ENCODE data around the gene ATP1A4. TPM values are rescaled to one million over a fixed set of nuclear protein-coding genes. Genes with fewer than 3 reads are reported as not detected.

Gene ATP1A4
- total and polyA plus RNA-seq, 2 of the 8 experiments (the other 6 are each of a cell fraction or from before 2014, with no cell fraction given), result 0.48 to 0.61 TPM

- H3K79me1 ChIP-seq (ENCODE audit: low read depth, low read length), result no peaks in the 10 kb centered on the region
- FAIRE-seq, result no peak
- TF ChIP-seq RFX5 (IDR thresholded peaks at IDR 0.05; ENCODE audit: borderline replicate concordance, low read depth, low read length) (no peak), MAFK (IDR thresholded peaks at IDR 0.05; ENCODE audit: low read depth, low read length) (no peak), CBX5 (IDR thresholded peaks at IDR 0.05; ENCODE audit: low read depth, low read length) (no peak), RNF2 (IDR thresholded peaks at IDR 0.05; ENCODE audit: borderline replicate concordance, low read depth, low read length, missing control alignments, poor library complexity, severe bottlenecking) (no peak), SUZ12 (IDR thresholded peaks at IDR 0.05; ENCODE audit: low read length) (no peak), SRF (IDR thresholded peaks at IDR 0.05; ENCODE audit: low read depth, low read length) (no peak), SIRT6 (IDR thresholded peaks at IDR 0.05; ENCODE audit: low read length) (no peak), NRF1 (IDR thresholded peaks at IDR 0.05; ENCODE audit: low read depth, low read length) (no peak), ATF2 (IDR thresholded peaks at IDR 0.05; ENCODE audit: low read length) (no peak), KDM1A (IDR thresholded peaks at IDR 0.05; ENCODE audit: borderline replicate concordance, low read length) (no peak)
These were observed 33.7 kb upstream of the ATP1A4 start for GRCh38 chr1:160117709-160118183.

More at GRCh38 chr1:160117709-160118183, 33.7 kb upstream of the ATP1A4 start:
- H3K23me2 ChIP-seq (ENCODE audit: low read depth, low read length), result peaks cover 8% of the 10 kb centered on the region; the same call in 1 of the 2 replicates
- peak overlapping the region; percentile 70 to 89 for H3K4me2 ChIP-seq (ENCODE audit: insufficient read depth in 1 of 2, low read depth in 2 of 2, low read length in 2 of 2)
- H3K79me2 ChIP-seq (ENCODE audit: control insufficient read depth in 1 of 2, insufficient read depth in 2 of 2, low read length in 2 of 2), result peaks cover 0 to 8% of the 10 kb centered on the region in 2 experiments; a peak in 1 of 4 replicates
- no peak overlapping the region for H3K27ac ChIP-seq (ENCODE audit: low read depth, low read length)
- no peak overlapping the region; the same call in 1 of the 2 replicates for H2BK12ac ChIP-seq (ENCODE audit: low read depth, low read length)
- no peak overlapping the region for H4K5ac ChIP-seq (ENCODE audit: insufficient read length, low read depth, low read length)
- H2BK120ac ChIP-seq (replicated peaks; ENCODE audit: low read depth, low read length), result no peak overlapping the region
- H3K4ac ChIP-seq (replicated peaks; ENCODE audit: insufficient read length, low read depth, low read length), result peak overlapping the region; percentile 82
- 44% methylated on average over 6 of the region's 8 CpGs; no CpG with 5 or more reads in 1 of the 2 experiments for WGBS, 2 experiments (ENCODE audit: extremely low coverage in 1 of 2, insufficient coverage in 1 of 2, insufficient read length in 1 of 2, insufficient replicate concordance in 2 of 2, low coverage in 1 of 2, low lambda C conversion rate in 2 of 2, missing lambda C conversion rate in 1 of 2)
- no peak overlapping the region for H3K56ac ChIP-seq (replicated peaks; ENCODE audit: insufficient read length, low read depth, low read length)
- peaks cover 15 to 44% (median 32%) of the 10 kb centered on the region in 4 experiments for H3K4me1 ChIP-seq (replicated peaks in 1 of 4; ENCODE audit: control insufficient read depth in 3 of 4, insufficient read depth in 4 of 4, low read length in 3 of 4)
- peak overlapping the region; percentile 94 for H4K91ac ChIP-seq (replicated peaks; ENCODE audit: insufficient read length, low read length)
- H2AFZ ChIP-seq (ENCODE audit: low read length), result no peak overlapping the region
- peak overlapping the region; percentile 75; the same call in 1 of the 2 replicates for H2AK5ac ChIP-seq (ENCODE audit: low read depth, low read length)
- no peak for DNase-seq (ENCODE audit: low read depth in 1 of 2, low spot score in 2 of 2)
- H3K9ac ChIP-seq (replicated peaks in 1 of 4; ENCODE audit: extremely low read depth in 1 of 4, low read depth in 3 of 4, low read length in 3 of 4), result no peak overlapping the region; a peak in 2 of 7 replicates
- no peak overlapping the region; the same call in 1 of the 2 replicates for H3K18ac ChIP-seq (ENCODE audit: extremely low read depth, low read length)
- peaks cover 0 to 1% of the 10 kb centered on the region in 2 experiments for H4K20me1 ChIP-seq (replicated peaks in 1 of 2; ENCODE audit: control insufficient read depth in 1 of 2, insufficient read depth in 2 of 2, low read length in 2 of 2)
- H3K36me3 ChIP-seq (ENCODE audit: control insufficient read depth in 2 of 4, insufficient read depth in 4 of 4, low read length in 3 of 4), result peaks cover 0 to 10% (median 5%) of the 10 kb centered on the region in 4 experiments; a peak in 3 of 8 replicates
- POLR2A ChIA-PET (ENCODE audit: partially characterized antibody), result interaction anchor here (1.3 to 3.8 kb wide), 8 partner anchors 9 to 167 kb away, joined by 4 to 31 read pairs (median 6); partner anchors contain the start of gene PEX19
- no peaks in the 10 kb centered on the region; a peak in 1 of 7 replicates for H3K27me3 ChIP-seq (replicated peaks in 1 of 4; ENCODE audit: control insufficient read depth in 3 of 4, extremely low read depth in 1 of 4, insufficient read depth in 3 of 4, low read length in 3 of 4)
- peak overlapping the region; percentile 57 for H4K8ac ChIP-seq (ENCODE audit: extremely low read depth, insufficient read depth, low read length)
- CTCF ChIA-PET (ENCODE audit: partially characterized antibody), result interaction anchor here (0.7 to 18.1 kb wide), 24 partner anchors 9 to 329 kb away, joined by 3 to 256 read pairs (median 5); partner anchors contain the start of genes ATP1A4 and CASQ1
- H2BK20ac ChIP-seq (ENCODE audit: low read length), result peak overlapping the region; percentile 75; the same call in 1 of the 2 replicates
- H2BK15ac ChIP-seq (ENCODE audit: low read length), result peak overlapping the region; percentile 83; the same call in 1 of the 2 replicates
- H2BK5ac ChIP-seq (ENCODE audit: low read depth, low read length), result peak overlapping the region; percentile 68; the same call in 1 of the 2 replicates
- peak overlapping the region in 1 of 4 experiments; percentile 59; a peak in 3 of 8 replicates for H3K4me3 ChIP-seq (ENCODE audit: extremely low read depth in 1 of 4, insufficient read depth in 2 of 4, low read depth in 3 of 4, low read length in 4 of 4)
- no peaks in the 10 kb centered on the region for H3K9me3 ChIP-seq (ENCODE audit: insufficient read depth in 2 of 2, low read depth in 1 of 2, low read length in 1 of 2)
- H3K23ac ChIP-seq (ENCODE audit: insufficient read length), result no peak overlapping the region
- H3K14ac ChIP-seq (ENCODE audit: insufficient read length), result peak overlapping the region; percentile 62
